ENCODE data around the gene NET1.

NET1 gene

DNA sequence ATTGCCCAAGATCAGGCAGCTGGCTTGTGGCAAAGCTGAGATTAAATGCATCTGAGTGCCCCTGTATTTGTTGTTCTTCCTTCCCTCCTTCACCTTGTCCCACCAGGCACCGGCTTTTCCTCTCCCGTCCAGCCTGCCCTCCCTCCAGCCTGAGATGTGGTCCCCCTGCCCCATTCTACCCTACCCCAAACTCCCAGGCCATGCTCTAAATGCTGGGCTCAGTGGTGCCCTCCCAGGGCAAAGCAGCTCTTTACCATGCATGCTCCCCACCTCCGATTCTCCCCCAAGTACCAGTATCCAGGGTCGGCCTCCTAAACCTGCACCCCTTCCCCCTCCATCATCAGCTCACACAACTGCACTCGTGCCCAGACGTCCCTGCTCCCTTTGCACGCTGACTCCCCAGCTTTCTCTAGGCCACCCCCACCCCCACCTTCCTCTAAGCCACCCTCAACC is 50.5 kb downstream of the NET1 start:
- H3K79me2 ChIP-seq (ENCODE audit: insufficient read depth, low read depth) = no peaks in the 10 kb centered on the region
- no peaks in the 10 kb centered on the region for H4K20me1 ChIP-seq (ENCODE audit: insufficient read depth)
- no peak overlapping the region for H3K4me2 ChIP-seq
- TF ChIP-seq CTCF (conservative IDR thresholded peaks at IDR 0.05; ENCODE audit: low read depth, low read length) = no peak
- H3K36me3 ChIP-seq (ENCODE audit: insufficient read depth) = no peaks in the 10 kb centered on the region
- H3K27me3 ChIP-seq (ENCODE audit: insufficient read depth, low read depth) = no peaks in the 10 kb centered on the region
- H3K4me1 ChIP-seq (ENCODE audit: low read depth, poor library complexity, severe bottlenecking) = no peaks in the 10 kb centered on the region
- H3K9ac ChIP-seq = no peak overlapping the region
- H2AFZ ChIP-seq (ENCODE audit: low read depth) = no peak overlapping the region
- no peak overlapping the region for H3K4me3 ChIP-seq (IDR thresholded peaks at IDR 0.05; ENCODE audit: insufficient read depth, low read depth, low read length)
- H3K27ac ChIP-seq = no peak overlapping the region

DNA sequence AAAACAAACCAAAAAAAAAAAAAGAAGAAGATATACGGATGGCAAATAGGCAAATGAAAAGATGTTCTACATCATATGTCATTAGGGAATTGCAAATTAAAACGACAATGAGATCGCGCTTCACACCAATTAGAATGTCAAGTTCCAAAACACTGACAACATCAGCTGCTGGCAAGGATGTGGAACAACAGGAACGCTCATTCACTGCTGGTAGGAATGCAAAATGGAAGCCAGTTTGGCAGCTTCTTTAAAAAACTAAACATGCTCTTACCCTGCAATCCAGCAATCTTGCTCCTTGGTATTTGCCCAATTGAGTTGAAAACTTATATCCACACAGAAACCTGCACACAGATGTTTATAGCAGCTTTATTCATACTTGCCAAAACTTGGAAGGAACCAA is 52.2 kb downstream of the NET1 start:
- Histone ChIP-seq H3K4me2 (no peak overlapping the region), H3K79me2 (ENCODE audit: insufficient read depth, low read depth) (no peaks in the 10 kb centered on the region), H3K9ac (no peak overlapping the region), H3K27me3 (ENCODE audit: insufficient read depth, low read depth) (no peaks in the 10 kb centered on the region), H3K27ac (no peak overlapping the region), H2AFZ (ENCODE audit: low read depth) (no peak overlapping the region), H4K20me1 (ENCODE audit: insufficient read depth) (no peaks in the 10 kb centered on the region), H3K36me3 (ENCODE audit: insufficient read depth) (no peaks in the 10 kb centered on the region), H3K4me3 (IDR thresholded peaks at IDR 0.05; ENCODE audit: insufficient read depth, low read depth, low read length) (no peak overlapping the region), H3K4me1 (ENCODE audit: low read depth, poor library complexity, severe bottlenecking) (no peaks in the 10 kb centered on the region)
- no peak for TF ChIP-seq CTCF (conservative IDR thresholded peaks at IDR 0.05; ENCODE audit: low read depth, low read length)

- H2AFZ ChIP-seq (ENCODE audit: low read depth) = no peak overlapping the region
- H3K9ac ChIP-seq = no peak overlapping the region
Observed at GRCh38 chr10:5465976-5466450, 53.7 kb downstream of the NET1 start.

DNA sequence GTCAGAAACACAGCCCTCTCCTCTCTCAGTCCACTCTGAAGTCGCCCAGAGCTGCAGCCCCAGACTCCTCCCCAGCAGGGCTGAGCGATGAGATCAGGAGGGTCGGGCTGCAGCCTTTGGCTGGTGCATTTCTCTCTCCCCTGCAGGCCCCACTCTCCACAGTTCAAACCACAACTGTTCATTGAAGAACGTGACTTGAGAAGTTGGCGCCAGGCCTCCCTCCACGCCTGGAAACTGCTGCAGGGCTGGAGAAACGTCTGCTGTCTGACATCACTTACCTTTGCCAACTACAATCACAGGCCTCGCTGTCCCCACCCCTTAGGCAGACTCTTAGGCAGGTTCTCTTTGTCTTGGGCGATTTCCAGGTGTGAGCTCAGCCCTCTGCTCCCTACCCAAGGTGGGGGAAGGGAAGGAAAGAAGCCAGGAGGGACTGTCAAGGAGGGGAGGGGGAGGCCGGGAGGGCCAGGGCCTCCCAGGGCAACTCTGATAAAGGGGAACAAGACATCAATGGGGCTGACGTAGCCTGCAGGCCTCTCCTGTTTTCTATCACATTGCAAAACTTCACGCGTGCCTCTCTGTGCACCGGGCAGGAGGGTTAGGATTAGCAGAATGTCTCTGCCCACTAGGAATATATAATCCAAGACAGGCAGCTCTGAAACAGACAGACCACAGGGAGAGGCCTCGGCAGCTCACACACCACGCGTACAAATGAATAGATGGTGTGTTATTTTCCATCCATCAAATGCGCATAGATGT is 54.3 kb downstream of the NET1 start:
- Histone ChIP-seq H3K4me3 (IDR thresholded peaks at IDR 0.05; ENCODE audit: insufficient read depth, low read depth, low read length) (no peak overlapping the region), H3K9ac (no peak overlapping the region), H3K36me3 (ENCODE audit: insufficient read depth) (no peaks in the 10 kb centered on the region), H3K27me3 (ENCODE audit: insufficient read depth, low read depth) (no peaks in the 10 kb centered on the region), H3K27ac (no peak overlapping the region), H3K4me2 (no peak overlapping the region), H4K20me1 (ENCODE audit: insufficient read depth) (no peaks in the 10 kb centered on the region), H2AFZ (ENCODE audit: low read depth) (no peak overlapping the region), H3K79me2 (ENCODE audit: insufficient read depth, low read depth) (no peaks in the 10 kb centered on the region), H3K4me1 (ENCODE audit: low read depth, poor library complexity, severe bottlenecking) (no peaks in the 10 kb centered on the region)
- no peak for TF ChIP-seq CTCF (conservative IDR thresholded peaks at IDR 0.05; ENCODE audit: low read depth, low read length)

More at GRCh38 chr10:5465976-5466450, 53.7 kb downstream of the NET1 start:
- no peaks in the 10 kb centered on the region for H3K4me1 ChIP-seq (ENCODE audit: low read depth, poor library complexity, severe bottlenecking)
- no peaks in the 10 kb centered on the region for H3K79me2 ChIP-seq (ENCODE audit: insufficient read depth, low read depth)
- no peaks in the 10 kb centered on the region for H3K36me3 ChIP-seq (ENCODE audit: insufficient read depth)
- no peaks in the 10 kb centered on the region for H3K27me3 ChIP-seq (ENCODE audit: insufficient read depth, low read depth)
- no peak for TF ChIP-seq CTCF (conservative IDR thresholded peaks at IDR 0.05; ENCODE audit: low read depth, low read length)
- no peak overlapping the region for H3K4me3 ChIP-seq (IDR thresholded peaks at IDR 0.05; ENCODE audit: insufficient read depth, low read depth, low read length)
- no peaks in the 10 kb centered on the region for H4K20me1 ChIP-seq (ENCODE audit: insufficient read depth)
- no peak overlapping the region for H3K4me2 ChIP-seq
- H3K27ac ChIP-seq = no peak overlapping the region

All from KMS-11 (cell line).